SK-N-SH (cell line): ENCODE results near the gene SNX8. TPM values are rescaled to one million over a fixed set of nuclear protein-coding genes. Genes with fewer than 3 reads are reported as not detected.
"Not testable (repeated sequence)": the region's sequence is repeated elsewhere in the genome, so short reads cannot be mapped to it uniquely, and the experiment has no call there.

Experiments
- CTCF ChIA-PET: fragments of 300-600, 350-600 bp; formaldehyde crosslinking; extraction: SDS; loops from one replicate; lab custom pipeline; 2021; lab: Yijun Ruan, JAX
- POLR2A ChIA-PET: fragments of 350-600 bp; sonication (Branson Sonifier 250); formaldehyde crosslinking; extraction: SDS; loops from one replicate; lab custom pipeline; 2020; ENCODE audit warnings: antibody characterized with exemption, inconsistent platforms; lab: Yijun Ruan, JAX
- DNase-seq: peaks from one replicate; pipeline ENCODE4 v3.0.0; 2012
- H2AFZ ChIP-seq: fragments of 200-600 bp; sonication (generic); 2 replicates; pipeline ENCODE4 v1.8.1; 2016; ENCODE audit warnings: antibody characterized with exemption, mild to moderate bottlenecking, low read depth
- H3F3A ChIP-seq: fragments of 200-600 bp; sonication (generic); replicated peaks from 2 replicates; pipeline ENCODE3; 2016; ENCODE audit warnings: antibody characterized with exemption, mild to moderate bottlenecking; ENCODE audit not compliant: insufficient read depth
- H3K27ac ChIP-seq, 2 experiments: fragments of 200-500 bp in 1 of 2; fragments of 200-600 bp in 1 of 2; sonication (Bioruptor generic) in 1 of 2; sonication (generic), shearing (Covaris generic) in 1 of 2; 2 replicates each; pipeline versions ENCODE4 v1.5.1 to v1.6.1; 2014 to 2016; ENCODE audit warnings: low read depth in 2 of 2, inconsistent platforms in 1 of 2, low read length in 1 of 2, mild to moderate bottlenecking in 1 of 2, mixed read lengths in 1 of 2
- H3K27me3 ChIP-seq: fragments of 200-600 bp; sonication (generic), shearing (Covaris generic); 2 replicates; pipeline ENCODE4 v1.6.1; 2016; ENCODE audit warnings: mixed run types; ENCODE audit not compliant: insufficient read depth
- H3K36me3 ChIP-seq, 2 experiments: fragments of 200-500 bp in 1 of 2; fragments of 200-600 bp in 1 of 2; sonication (Bioruptor generic) in 1 of 2; sonication (generic) in 1 of 2; replicated peaks in 1 of 2; 2 replicates each; pipeline versions ENCODE3 to v1.5.1; 2014 to 2016; ENCODE audit warnings: low read length in 1 of 2, mild to moderate bottlenecking in 1 of 2; ENCODE audit not compliant: insufficient read depth in 2 of 2, control insufficient read depth in 1 of 2
- H3K4me1 ChIP-seq, 2 experiments: fragments of 200-500 bp in 1 of 2; fragments of 200-600 bp in 1 of 2; sonication (Bioruptor generic) in 1 of 2; sonication (generic), shearing (Covaris generic) in 1 of 2; 2 replicates each; pipeline versions ENCODE4 v1.5.1 to v1.6.1; 2014 to 2016; ENCODE audit warnings: low read depth in 1 of 2, low read length in 1 of 2, mixed run types in 1 of 2; ENCODE audit not compliant: insufficient read depth in 2 of 2, control insufficient read depth in 1 of 2
- H3K4me2 ChIP-seq: fragments of 200-600 bp; sonication (generic), shearing (Covaris generic); 2 replicates; pipeline ENCODE4 v1.6.1; 2017; ENCODE audit warnings: mixed run types
- H3K4me3 ChIP-seq, 2 experiments: fragments of 200-500 bp in 1 of 2; fragments of 200-600 bp in 1 of 2; sonication (Bioruptor generic) in 1 of 2; sonication (generic), shearing (Covaris generic) in 1 of 2; 2 replicates each; pipeline versions ENCODE4 v1.5.1 to v1.8.1; 2014 to 2016; ENCODE audit warnings: low read depth in 2 of 2, inconsistent platforms in 1 of 2, low read length in 1 of 2, mild to moderate bottlenecking in 1 of 2, mixed read lengths in 1 of 2, moderate library complexity in 1 of 2
- H3K79me2 ChIP-seq: fragments of 200-600 bp; sonication (generic); 2 replicates; pipeline ENCODE4 v1.8.1; 2017; ENCODE audit warnings: mild to moderate bottlenecking; ENCODE audit not compliant: insufficient read depth
- H3K9ac ChIP-seq: fragments of 200-600 bp; sonication (generic); 2 replicates; pipeline ENCODE4 v1.6.1; 2017; ENCODE audit warnings: mixed run types
- H3K9me2 ChIP-seq: fragments of 200-600 bp; sonication (generic); 2 replicates; pipeline ENCODE4 v1.6.1; 2017; ENCODE audit warnings: mixed run types
- H3K9me3 ChIP-seq: fragments of 200-600 bp; sonication (generic); 2 replicates; pipeline ENCODE4 v1.6.1; 2017; ENCODE audit warnings: mixed run types, mild to moderate bottlenecking, moderate library complexity
- H4K20me1 ChIP-seq: fragments of 200-600 bp; sonication (generic); 2 replicates; pipeline ENCODE4 v1.6.1; 2017; ENCODE audit warnings: mild to moderate bottlenecking, mixed run types; ENCODE audit not compliant: insufficient read depth
- EP300 ChIP-seq, 2 experiments: IDR thresholded peaks; 2 replicates each; pipeline versions ENCODE4 v1.4.0 to v1.6.1; 2012; ENCODE audit warnings: borderline replicate concordance in 1 of 2, low read depth in 1 of 2, low read length in 1 of 2
- EZH2phosphoT487 ChIP-seq: fragments of 200-600 bp; sonication (generic); IDR thresholded peaks from 2 replicates; pipeline ENCODE4 v1.6.1; 2017; ENCODE audit warnings: low read depth, mixed run types, mild to moderate bottlenecking, antibody characterized with exemption, moderate library complexity, borderline replicate concordance
- FOSL2 ChIP-seq: IDR thresholded peaks from 2 replicates; pipeline ENCODE4 v1.4.0; 2012; ENCODE audit warnings: low read depth, mild to moderate bottlenecking, moderate library complexity, borderline replicate concordance
- FOXJ3 ChIP-seq: sonication (generic); formaldehyde crosslinking; IDR thresholded peaks from 2 replicates; pipeline ENCODE4 v1.5.1; 2020; ENCODE audit warnings: mild to moderate bottlenecking, missing genetic modification reagents
- FOXM1 ChIP-seq: IDR thresholded peaks from 2 replicates; pipeline ENCODE4 v1.4.0; 2012; ENCODE audit warnings: low read depth, mild to moderate bottlenecking
- JUND ChIP-seq: IDR thresholded peaks from 2 replicates; pipeline ENCODE4 v1.4.0; 2012
- MXI1 ChIP-seq: IDR thresholded peaks from 2 replicates; pipeline ENCODE4 v1.6.1; 2012; ENCODE audit warnings: mild to moderate bottlenecking, low read depth, low read length, improper control_type of control experiment
- NFIC ChIP-seq: IDR thresholded peaks from 2 replicates; pipeline ENCODE4 v1.4.0; 2012; ENCODE audit warnings: borderline replicate concordance
- NRF1 ChIP-seq: IDR thresholded peaks from 2 replicates; pipeline ENCODE4 v1.6.1; 2012; ENCODE audit warnings: low read depth, mild to moderate bottlenecking, low read length
- RAD21 ChIP-seq: IDR thresholded peaks from 2 replicates; pipeline ENCODE4 v1.6.1; 2012; ENCODE audit warnings: mild to moderate bottlenecking, low read length
- RCOR1 ChIP-seq: fragments of 150-350 bp; IDR thresholded peaks from 2 replicates; pipeline ENCODE4 v1.6.1; 2017; ENCODE audit warnings: antibody characterized with exemption, low read length
- RFX5 ChIP-seq: IDR thresholded peaks from 2 replicates; pipeline ENCODE4 v1.6.1; 2012; ENCODE audit warnings: mild to moderate bottlenecking, improper control_type of control experiment, low read length
- RXRA ChIP-seq: IDR thresholded peaks from 2 replicates; pipeline ENCODE4 v1.4.0; 2012; ENCODE audit warnings: low read depth, mild to moderate bottlenecking, borderline replicate concordance
- TAF1 ChIP-seq: IDR thresholded peaks from 2 replicates; pipeline ENCODE4 v1.6.1; 2012; ENCODE audit warnings: low read depth, mild to moderate bottlenecking, low read length, moderate library complexity, borderline replicate concordance
- TEAD4 ChIP-seq: IDR thresholded peaks from 2 replicates; pipeline ENCODE4 v1.4.0; 2012; ENCODE audit warnings: mild to moderate bottlenecking, borderline replicate concordance; ENCODE audit not compliant: insufficient read depth
- ZBTB33 ChIP-seq: IDR thresholded peaks from 2 replicates; pipeline ENCODE4 v1.4.0; 2012; ENCODE audit warnings: low read depth, borderline replicate concordance
- WGBS: methylation state at CpG from one replicate; pipeline ENCODE4 v1.1.6; 2017; ENCODE audit warnings: low lambda C conversion rate; 5-methylcytosine and 5-hydroxymethylcytosine counted together
- polyA plus RNA-seq, 3 experiments: library from polyadenylated mRNA; depleted of rRNA; stranded (reverse); fragments of >200 nt; gene quantifications; 2 replicates each; pipeline ENCODE4 v1.2.3, GENCODE V29; 2012
- TF ChIP-seq, protein P1 (sequence below): IDR thresholded peaks from 2 replicates; pipeline ENCODE4; 2012
- TF ChIP-seq, protein P2 (sequence below): IDR thresholded peaks from 2 replicates; pipeline ENCODE4 v1.4.0; 2012; ENCODE audit warnings: low read depth, borderline replicate concordance
- TF ChIP-seq, protein P3 (sequence below): fragments of 150-350 bp; IDR thresholded peaks from 2 replicates; pipeline ENCODE4 v1.6.1; 2017; ENCODE audit warnings: antibody characterized with exemption, low read length, low read depth, borderline replicate concordance
- TF ChIP-seq, protein P4 (sequence below): IDR thresholded peaks from 2 replicates; pipeline ENCODE4 v1.4.0; 2012; ENCODE audit warnings: low read depth

Gene SNX8
- polyA plus RNA-seq, 1 of the 3 experiments (the other 2 are of a cell fraction) = 20.6 TPM

- POLR2A ChIA-PET, H2AFZ ChIP-seq, H3K4me2 ChIP-seq, H3K27me3 ChIP-seq, H3K9me3 ChIP-seq, H3K79me2 ChIP-seq, H3F3A ChIP-seq, H4K20me1 ChIP-seq, H3K9ac ChIP-seq, H3K36me3 ChIP-seq, H3K9me2 ChIP-seq, H3K4me3 ChIP-seq: not testable (repeated sequence)
- Histone ChIP-seq H3K27ac (peak overlapping the region in 1 of 2 experiments; percentile 74; a peak in 2 of 4 replicates), H3K4me1 (peaks cover 0 to 14% of the 10 kb centered on the region in 2 experiments; a peak in 1 of 4 replicates)
- CTCF ChIA-PET = interaction anchor here (0.7 to 1.3 kb wide), 3 partner anchors 9 to 605 kb away, joined by 3 to 5 read pairs (median 4); no protein-coding TSS in a partner anchor
- 75% methylated on average over 13 of the region's 18 CpGs for WGBS
- peak; percentile 73 for DNase-seq
Measured at GRCh38 chr7:2269089-2269990, 44.9 kb downstream of the SNX8 start.

DNA sequence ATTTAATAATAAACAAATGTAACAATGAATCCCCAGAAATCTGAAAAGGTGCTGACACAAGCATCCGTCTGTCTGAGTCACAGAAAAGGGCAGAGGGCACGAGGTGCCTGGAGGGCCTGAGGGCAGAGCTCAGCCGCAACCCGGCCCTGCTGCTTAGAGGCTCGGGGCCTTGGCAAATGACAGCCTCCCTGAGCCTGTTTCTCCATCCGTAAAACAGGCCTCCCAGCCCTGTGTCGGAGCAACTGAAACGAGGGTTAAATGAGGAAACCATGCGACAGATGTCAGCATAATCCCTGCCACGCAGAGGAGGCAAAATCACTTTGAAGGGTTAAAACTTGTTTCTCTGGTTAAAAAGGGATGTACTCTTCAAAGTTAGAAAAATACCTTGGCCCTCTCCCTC lies 47.3 kb downstream of the SNX8 start:
- Histone ChIP-seq H3K4me1 (peaks cover 0 to 14% of the 10 kb centered on the region in 2 experiments; a peak in 1 of 4 replicates), H4K20me1 (no peaks in the 10 kb centered on the region), H3K9ac (no peak overlapping the region), H3F3A (no peaks in the 10 kb centered on the region), H2AFZ (no peak overlapping the region), H3K27ac (no peak overlapping the region), H3K9me2 (no peaks in the 10 kb centered on the region), H3K36me3 (peaks cover 6 to 8% of the 10 kb centered on the region in 2 experiments), H3K4me2 (no peak overlapping the region), H3K27me3 (no peaks in the 10 kb centered on the region), H3K4me3 (no peak overlapping the region), H3K9me3 (no peaks in the 10 kb centered on the region), H3K79me2 (no peaks in the 10 kb centered on the region)
- POLR2A ChIA-PET = no interaction called here
- 66% methylated on average over 10 of the region's 10 CpGs for WGBS
- TF ChIP-seq, protein P1, sequence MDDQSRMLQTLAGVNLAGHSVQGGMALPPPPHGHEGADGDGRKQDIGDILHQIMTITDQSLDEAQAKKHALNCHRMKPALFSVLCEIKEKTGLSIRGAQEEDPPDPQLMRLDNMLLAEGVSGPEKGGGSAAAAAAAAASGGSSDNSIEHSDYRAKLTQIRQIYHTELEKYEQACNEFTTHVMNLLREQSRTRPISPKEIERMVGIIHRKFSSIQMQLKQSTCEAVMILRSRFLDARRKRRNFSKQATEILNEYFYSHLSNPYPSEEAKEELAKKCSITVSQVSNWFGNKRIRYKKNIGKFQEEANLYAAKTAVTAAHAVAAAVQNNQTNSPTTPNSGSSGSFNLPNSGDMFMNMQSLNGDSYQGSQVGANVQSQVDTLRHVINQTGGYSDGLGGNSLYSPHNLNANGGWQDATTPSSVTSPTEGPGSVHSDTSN = no peak
- no peak for TF ChIP-seq FOSL2
- no peak for TF ChIP-seq EZH2phosphoT487
- TF ChIP-seq NRF1 = no peak
- TF ChIP-seq EP300 (IDR thresholded peaks at IDR 0.05; ENCODE audit: borderline replicate concordance in 1 of 2, low read depth in 1 of 2, low read length in 1 of 2) = no peak
- TF ChIP-seq MXI1 = no peak
- no peak for TF ChIP-seq RXRA
- no peak for TF ChIP-seq NFIC
- no peak for TF ChIP-seq JUND
- no peak for TF ChIP-seq RCOR1
- no peak for TF ChIP-seq FOXJ3 (CRISPR knock-in tag)
- no peak for TF ChIP-seq TEAD4
- TF ChIP-seq, protein P2, sequence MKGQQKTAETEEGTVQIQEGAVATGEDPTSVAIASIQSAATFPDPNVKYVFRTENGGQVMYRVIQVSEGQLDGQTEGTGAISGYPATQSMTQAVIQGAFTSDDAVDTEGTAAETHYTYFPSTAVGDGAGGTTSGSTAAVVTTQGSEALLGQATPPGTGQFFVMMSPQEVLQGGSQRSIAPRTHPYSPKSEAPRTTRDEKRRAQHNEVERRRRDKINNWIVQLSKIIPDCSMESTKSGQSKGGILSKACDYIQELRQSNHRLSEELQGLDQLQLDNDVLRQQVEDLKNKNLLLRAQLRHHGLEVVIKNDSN = no peak
- no peak for TF ChIP-seq RAD21
- TF ChIP-seq, protein P3, sequence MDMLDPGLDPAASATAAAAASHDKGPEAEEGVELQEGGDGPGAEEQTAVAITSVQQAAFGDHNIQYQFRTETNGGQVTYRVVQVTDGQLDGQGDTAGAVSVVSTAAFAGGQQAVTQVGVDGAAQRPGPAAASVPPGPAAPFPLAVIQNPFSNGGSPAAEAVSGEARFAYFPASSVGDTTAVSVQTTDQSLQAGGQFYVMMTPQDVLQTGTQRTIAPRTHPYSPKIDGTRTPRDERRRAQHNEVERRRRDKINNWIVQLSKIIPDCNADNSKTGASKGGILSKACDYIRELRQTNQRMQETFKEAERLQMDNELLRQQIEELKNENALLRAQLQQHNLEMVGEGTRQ = no peak
- TF ChIP-seq TAF1 = no peak
- TF ChIP-seq RFX5 = no peak
- TF ChIP-seq, protein P4, sequence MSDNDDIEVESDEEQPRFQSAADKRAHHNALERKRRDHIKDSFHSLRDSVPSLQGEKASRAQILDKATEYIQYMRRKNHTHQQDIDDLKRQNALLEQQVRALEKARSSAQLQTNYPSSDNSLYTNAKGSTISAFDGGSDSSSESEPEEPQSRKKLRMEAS = no peak
- TF ChIP-seq ZBTB33 = no peak
- no peak for TF ChIP-seq FOXM1
- no peak for DNase-seq
- CTCF ChIA-PET = interaction anchor here (0.9 to 1.4 kb wide), 2 partner anchors 11 to 19 kb away, joined by 3 to 4 read pairs; no protein-coding TSS in a partner anchor
